EL (cell line): ENCODE data around the gene RAPGEF2.
A peak's percentile ranks its signal among the peaks of the same experiment; 100 is the strongest.

Experiments
- DNase-seq: peaks from one replicate; pipeline ENCODE4 v3.0.0-alpha.2; 2016

RAPGEF2 gene

DNA sequence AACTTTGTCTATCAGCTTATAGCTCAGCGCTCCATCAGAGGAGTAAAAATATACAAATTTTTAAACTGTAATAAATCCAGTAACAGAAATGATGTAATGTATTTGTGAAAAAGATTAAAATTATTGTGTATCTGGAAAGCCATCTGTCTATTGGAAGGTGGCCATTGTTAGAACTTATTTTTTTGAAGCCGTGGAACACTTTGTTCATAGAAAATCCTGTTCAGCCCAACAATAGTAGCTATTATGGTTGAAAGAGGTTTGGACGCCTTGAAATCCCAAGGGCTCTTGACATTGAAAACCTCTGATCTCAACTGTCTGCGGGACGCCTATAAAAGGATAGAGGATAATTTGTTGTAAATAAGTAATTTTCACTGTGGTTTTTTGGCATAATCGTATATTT is 98.3 kb downstream of the RAPGEF2 start:
- DNase-seq = no peak

DNA sequence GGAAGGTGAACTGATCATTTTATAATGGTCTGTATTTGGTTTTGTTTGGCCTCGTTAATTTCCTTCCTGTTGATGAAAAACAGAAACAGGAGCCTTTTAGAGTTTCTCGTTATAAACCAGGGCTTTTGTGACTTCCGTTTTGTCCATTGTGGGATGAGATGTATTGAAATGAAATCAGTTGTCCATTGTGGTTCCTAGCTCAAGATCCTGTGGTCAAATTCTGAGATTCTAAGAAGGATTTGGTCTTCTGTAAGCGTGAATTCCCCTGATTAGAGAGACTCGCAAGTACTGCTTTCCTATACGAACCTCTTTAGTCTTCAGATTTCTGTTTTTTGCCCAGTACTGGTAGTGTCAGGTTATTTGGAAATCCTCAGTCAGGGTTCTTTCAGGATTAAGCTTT is 101.7 kb downstream of the RAPGEF2 start:
- DNase-seq = no peak

GRCh38 chr4:159205466-159205865 is 102.6 kb downstream of the RAPGEF2 start:
- no peak for DNase-seq

DNA sequence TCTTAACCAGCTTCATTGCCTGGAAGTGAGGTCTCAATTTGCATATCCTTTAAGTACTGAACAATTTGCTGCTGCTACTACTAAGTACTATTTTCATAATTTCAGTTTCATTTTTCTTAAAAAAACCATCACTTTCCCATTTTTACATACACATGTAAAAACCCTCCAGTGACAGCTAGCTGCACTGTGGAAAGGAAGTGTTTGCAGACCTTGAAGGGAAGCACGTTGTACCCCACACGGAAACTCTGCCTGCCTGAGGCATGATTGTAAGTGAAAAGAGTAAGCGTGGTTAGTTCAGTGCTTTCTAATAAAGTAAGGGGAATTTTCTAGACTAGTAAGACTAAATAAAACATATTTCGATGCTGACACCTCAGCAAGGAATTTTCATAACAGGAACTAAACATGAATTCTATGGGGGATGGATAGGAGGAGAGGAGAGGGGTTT is 103.6 kb downstream of the RAPGEF2 start:
- DNase-seq = peak; percentile 74

DNA sequence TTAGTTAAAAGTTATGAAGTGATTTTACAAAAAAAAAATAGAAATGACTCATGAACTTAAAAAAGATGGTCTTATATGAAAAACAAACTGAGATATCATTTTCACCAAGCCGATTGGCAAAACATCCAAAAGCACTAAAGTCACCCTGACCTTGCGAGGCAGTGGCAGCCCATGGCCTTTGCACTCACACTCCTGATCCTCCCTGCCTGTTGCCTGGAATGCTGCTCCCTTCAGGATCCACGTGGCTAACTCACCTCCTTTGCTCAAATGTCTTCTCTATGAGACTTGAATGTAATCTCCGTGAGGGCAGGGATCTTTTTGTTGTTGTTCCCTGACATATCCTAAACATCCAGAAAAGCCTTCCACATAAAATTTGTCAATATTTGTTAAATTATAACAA is 106.4 kb downstream of the RAPGEF2 start:
- DNase-seq = no peak

- no peak for DNase-seq
Observed at GRCh38 chr4:159210975-159211374, 108.1 kb downstream of the RAPGEF2 start.

GRCh38 chr4:159212675-159213293 is 109.9 kb downstream of the RAPGEF2 start:
- no peak for DNase-seq

- no peak for DNase-seq
Observed at GRCh38 chr4:159216834-159217233, 114.0 kb downstream of the RAPGEF2 start.

- no peak for DNase-seq
Observed at GRCh38 chr4:159219862-159220261, 117.0 kb downstream of the RAPGEF2 start.

GRCh38 chr4:159220353-159220752 is 117.5 kb downstream of the RAPGEF2 start:
- no peak for DNase-seq

DNA sequence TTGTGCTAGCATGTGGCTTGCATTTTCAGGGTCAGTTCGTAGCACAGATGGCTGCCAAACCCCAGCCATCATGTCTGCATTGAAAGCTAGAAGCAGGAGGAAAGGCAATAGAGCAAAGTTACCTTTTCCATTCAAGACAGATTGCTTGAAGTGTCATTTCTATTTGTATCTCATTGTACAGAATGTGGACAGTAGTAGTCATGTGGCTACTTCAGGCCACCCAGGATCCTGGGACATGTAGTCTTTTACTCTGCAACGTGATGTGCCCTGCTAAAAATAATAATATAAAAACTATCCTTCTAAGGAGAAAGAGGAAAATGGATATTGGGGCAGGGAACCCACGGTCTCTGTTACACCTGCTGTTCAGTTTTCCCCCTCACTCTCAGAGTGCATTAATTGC is 118.4 kb downstream of the RAPGEF2 start:
- no peak for DNase-seq

- DNase-seq = no peak
Observed at GRCh38 chr4:159222043-159222552, 119.2 kb downstream of the RAPGEF2 start.

DNA sequence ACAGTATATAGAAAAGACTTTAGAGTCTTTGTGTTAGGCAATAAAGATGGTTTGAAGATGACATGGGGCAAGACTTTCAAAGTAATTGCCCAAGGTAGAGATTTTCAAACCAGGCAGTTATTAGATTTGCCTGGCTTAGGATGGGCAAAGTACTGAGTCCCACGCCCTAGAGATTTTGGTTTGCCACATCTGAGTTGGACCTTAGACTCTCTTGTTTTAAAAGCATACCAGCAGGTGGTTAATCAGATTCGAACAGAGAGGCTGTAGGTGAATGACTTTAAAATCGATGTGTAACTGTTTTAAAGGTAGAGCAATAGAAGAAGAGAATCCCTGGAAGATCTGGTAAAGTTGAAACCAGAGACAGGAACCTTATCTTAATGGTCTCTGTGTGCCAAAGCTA is 121.5 kb downstream of the RAPGEF2 start:
- no peak for DNase-seq

GRCh38 chr4:159227378-159227777 is 124.5 kb downstream of the RAPGEF2 start:
- DNase-seq = peak; percentile 14

DNA sequence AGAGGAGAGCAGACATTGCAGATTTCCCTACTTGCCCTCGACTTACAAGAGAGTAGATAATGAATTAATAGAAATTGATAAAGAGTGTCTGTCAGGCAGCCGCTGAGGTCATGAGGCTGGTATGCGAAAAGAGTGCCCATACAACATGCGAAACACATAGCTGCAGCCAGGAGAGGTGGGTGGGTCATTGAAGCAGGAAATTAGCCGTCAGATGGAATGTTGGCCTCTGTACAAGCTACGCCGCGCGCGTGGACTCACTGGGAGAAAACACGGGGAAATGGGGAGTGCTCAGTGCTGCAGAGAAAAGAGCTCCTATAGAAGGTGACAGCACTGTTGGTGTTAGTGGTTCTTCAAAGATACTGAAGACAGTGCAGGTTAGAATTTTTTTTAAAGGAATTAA is 125.1 kb downstream of the RAPGEF2 start:
- peak; percentile 87 for DNase-seq

DNA sequence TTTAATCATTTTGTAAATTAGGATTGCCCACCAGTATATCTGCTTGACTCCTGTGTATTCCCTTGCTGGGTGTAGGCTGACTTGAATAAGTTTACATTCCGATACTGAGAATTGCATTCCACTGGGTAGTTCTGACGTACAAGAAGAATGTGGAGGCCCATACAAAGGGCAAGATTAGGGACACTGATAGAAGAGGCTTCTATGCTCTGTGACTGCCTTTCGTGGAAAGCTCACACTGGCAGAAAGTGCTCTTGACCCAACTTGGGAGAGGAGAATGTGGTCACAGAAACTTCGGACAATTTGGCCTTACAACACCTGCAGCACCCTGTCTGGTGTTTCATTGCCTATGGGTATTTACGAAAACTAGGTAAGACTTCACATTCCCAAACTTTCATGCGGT is 126.3 kb downstream of the RAPGEF2 start:
- peak; percentile 83 for DNase-seq

- no peak for DNase-seq
Observed at GRCh38 chr4:159232465-159233106, 129.7 kb downstream of the RAPGEF2 start.

- no peak for DNase-seq
Observed at GRCh38 chr4:159235779-159236368, 133.0 kb downstream of the RAPGEF2 start.

DNA sequence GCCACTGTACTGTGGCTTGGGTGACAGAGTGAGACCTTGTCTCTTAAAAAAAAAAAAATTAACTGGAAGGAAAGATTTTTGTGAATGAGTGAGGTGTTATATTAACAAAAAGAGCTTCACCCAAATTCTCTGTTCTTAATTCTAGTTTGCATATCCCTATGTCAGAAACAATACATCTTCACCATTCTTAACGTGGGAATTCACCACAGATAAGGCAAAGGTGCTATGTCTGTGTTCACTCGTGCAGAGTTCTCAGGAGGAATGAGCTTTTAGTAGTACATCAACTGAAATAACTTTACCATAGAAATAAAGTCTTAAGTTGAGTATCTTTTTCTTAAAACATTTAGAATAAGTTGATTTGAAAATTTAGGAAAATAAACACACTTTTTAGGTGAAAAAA is 135.1 kb downstream of the RAPGEF2 start:
- no peak for DNase-seq

DNA sequence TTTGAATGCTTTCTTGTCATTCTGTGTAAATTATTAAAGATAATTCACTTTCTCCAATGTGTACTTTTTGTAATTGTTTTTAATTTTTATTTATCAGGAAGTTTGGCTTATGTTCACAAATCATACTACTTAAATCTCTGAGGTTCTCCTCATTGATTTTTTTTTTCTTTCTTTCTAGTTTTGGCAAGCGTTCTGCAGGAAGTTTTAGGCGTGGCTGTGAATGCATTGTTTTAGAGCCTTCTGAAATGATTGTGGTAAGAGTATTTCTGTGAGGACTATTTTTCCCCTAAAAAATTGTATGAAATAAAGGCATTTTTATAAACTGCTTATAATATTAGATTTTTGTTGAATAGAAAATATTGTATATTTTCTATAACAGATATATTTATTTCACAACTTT is 135.8 kb downstream of the RAPGEF2 start:
- no peak for DNase-seq

DNA sequence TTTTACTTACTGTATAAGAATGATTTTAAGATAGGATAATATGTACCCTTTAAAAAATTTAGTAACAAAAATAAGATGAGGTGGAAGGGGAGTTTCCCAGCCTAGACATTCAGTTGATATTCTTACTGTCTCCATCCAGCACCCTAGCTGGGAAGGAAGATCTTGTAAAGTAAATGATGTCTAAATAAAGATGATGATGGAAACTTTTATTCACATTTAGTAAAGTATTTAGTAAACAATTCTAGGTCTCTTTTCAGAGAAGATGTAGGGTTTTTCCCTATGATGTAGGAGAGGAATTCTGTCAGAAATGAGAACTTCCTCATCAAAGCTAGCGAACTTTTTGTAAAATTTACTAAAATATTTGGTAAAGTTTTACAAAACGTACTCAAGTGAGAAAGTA is 136.8 kb downstream of the RAPGEF2 start:
- no peak for DNase-seq

- no peak for DNase-seq
Observed at GRCh38 chr4:159240046-159240445, 137.2 kb downstream of the RAPGEF2 start.

DNA sequence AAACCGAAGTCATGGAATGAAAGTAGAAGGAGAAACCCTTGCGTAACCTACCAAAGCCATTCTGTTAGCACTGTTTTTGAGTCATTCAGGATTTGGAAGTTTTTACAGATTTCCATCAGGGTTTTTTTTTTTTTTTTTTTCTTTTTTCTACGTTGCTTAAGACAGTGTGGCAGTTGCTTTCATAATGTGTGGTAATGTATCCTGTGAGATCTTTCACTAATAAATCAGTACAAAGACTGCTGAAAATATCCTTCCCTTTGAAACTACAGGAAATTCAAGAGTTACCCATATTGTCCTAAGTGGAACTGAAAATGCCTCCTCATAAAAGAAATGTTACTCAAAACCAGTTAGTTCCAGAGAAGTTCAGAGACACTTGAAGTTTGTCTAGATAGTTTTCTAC is 137.8 kb downstream of the RAPGEF2 start:
- DNase-seq = no peak

- no peak for DNase-seq
Observed at GRCh38 chr4:159242427-159242826, 139.5 kb downstream of the RAPGEF2 start.
